Sigmoid colon (tissue), 7 donors: Measurements from ENCODE around the gene ARPP21. TPM values are rescaled to one million over a fixed set of nuclear protein-coding genes. Genes with fewer than 3 reads are reported as not detected.
"Not testable (repeated sequence)": the region's sequence is repeated elsewhere in the genome, so short reads cannot be mapped to it uniquely, and the experiment has no call there.

Experiments
- DNase-seq: peaks from one replicate; pipeline ENCODE4 v3.0.0-alpha.2; 2019
- H3K27ac ChIP-seq, 4 donors: fragments of 200-600 bp; sonication (generic); one replicate each; pipeline ENCODE4 v1.5.1; 2016 to 2019; ENCODE audit warnings: mild to moderate bottlenecking in 1 of 4
- H3K27me3 ChIP-seq, 3 donors: fragments of 200-600 bp; sonication (generic); one replicate each; pipeline ENCODE4 v1.5.1; 2019; ENCODE audit warnings: mild to moderate bottlenecking in 1 of 3
- H3K36me3 ChIP-seq, 4 donors: fragments of 200-600 bp; sonication (generic); one replicate each; pipeline ENCODE4 v1.5.1; 2016 to 2019
- H3K4me1 ChIP-seq, 4 donors: fragments of 200-600 bp; sonication (generic); one replicate each; pipeline ENCODE4 v1.5.1; 2017 to 2019
- H3K4me3 ChIP-seq, 4 donors: fragments of 200-600 bp; sonication (generic); one replicate each; pipeline ENCODE4 v1.5.1; 2017 to 2019; ENCODE audit warnings: mild to moderate bottlenecking in 2 of 4, moderate library complexity in 1 of 4
- H3K9me3 ChIP-seq, 4 donors: fragments of 200-600 bp in 3 of 4; sonication (generic) in 3 of 4; one replicate each; pipeline versions ENCODE4 v1.5.1 to v1.6.1; 2013 to 2019
- CTCF ChIP-seq, 4 experiments: fragments of 450-650 bp in 3 of 4; fragments of 200-600 bp in 1 of 4; IDR thresholded peaks; one replicate each; pipeline ENCODE4 v1.5.1; 2016 to 2019; ENCODE audit warnings: antibody characterized with exemption in 4 of 4, mild to moderate bottlenecking in 3 of 4, moderate library complexity in 2 of 4
- EP300 ChIP-seq, 4 donors: sonication (generic); formaldehyde crosslinking; IDR thresholded peaks; one replicate each; pipeline ENCODE4 v1.6.1; 2017; ENCODE audit warnings: antibody characterized with exemption in 4 of 4
- POLR2A ChIP-seq, 2 donors: fragments of 450-650 bp; IDR thresholded peaks; one replicate each; pipeline ENCODE4 v1.6.1; 2016; ENCODE audit warnings: antibody characterized with exemption in 2 of 2, mild to moderate bottlenecking in 2 of 2, moderate library complexity in 2 of 2
- POLR2AphosphoS5 ChIP-seq, 4 donors: sonication (generic); formaldehyde crosslinking; IDR thresholded peaks; one replicate each; pipeline ENCODE4 v1.6.1; 2017; ENCODE audit warnings: antibody characterized with exemption in 4 of 4
- WGBS, 2 donors: extraction: QIAGEN DNeasy Blood & Tissue Kit; methylation state at CpG; one replicate each; pipeline ENCODE4 v1.1.7; 2013; 5-methylcytosine and 5-hydroxymethylcytosine counted together
- intact Hi-C: fragments of 100-400 bp; cut with DNase I; formaldehyde crosslinking; loops from one replicate; pipeline ENCODE4 v1.15.1; 2023
- polyA plus RNA-seq, 3 donors: library from polyadenylated mRNA; stranded (reverse); fragments of 200-250 nt; gene quantifications; one replicate each; pipeline ENCODE4 v1.2.3, GENCODE V29; 2013
- total RNA-seq, 4 donors: library from RNA; depleted of rRNA; stranded (reverse); fragments of >200 nt; gene quantifications; one replicate each; pipeline ENCODE4 v1.1.0, GENCODE V29; 2016
- donor health status: healthy with polysubstance abuse.
- donor health status: Bipolar disorder and iron deficiency.
- donor health status: healthy.

Gene ARPP21
- total and polyA plus RNA-seq, 7 donors = 0.51 to 1.9 (median 1.1) TPM; not detected in 2

DNA sequence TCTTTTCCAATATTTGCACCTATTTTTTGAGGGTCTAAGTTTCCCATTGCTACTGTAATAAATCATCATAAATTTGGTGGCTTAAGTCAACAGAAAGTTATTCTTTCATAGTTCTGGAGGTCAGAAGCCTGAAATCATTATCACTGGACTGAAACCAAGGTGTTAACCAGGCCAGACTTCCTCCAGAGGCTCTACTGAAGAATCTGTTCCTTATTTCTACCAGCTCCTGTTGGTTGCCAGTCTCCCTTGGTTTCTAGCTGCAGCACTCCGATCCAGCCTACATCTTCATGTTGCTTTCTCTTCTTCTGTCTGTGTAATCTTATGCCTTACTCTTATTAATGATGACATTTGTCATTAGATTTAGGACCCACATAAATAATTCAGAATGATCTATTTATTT, 22.0 kb upstream of the ARPP21 start:
- 86 to 89% methylated on average over 1 of the region's 1 CpG for WGBS, 2 donors
- no peaks in the 10 kb centered on the region for H3K9me3 ChIP-seq
- TF ChIP-seq CTCF (IDR thresholded peaks at IDR 0.05) (no peak), POLR2A (IDR thresholded peaks at IDR 0.05) (no peak), EP300 (IDR thresholded peaks at IDR 0.05) (no peak), POLR2AphosphoS5 (IDR thresholded peaks at IDR 0.05) (no peak)
- H3K4me3 ChIP-seq = no peak overlapping the region
- no peak for DNase-seq
- intact Hi-C loops = no loop called here
- no peaks in the 10 kb centered on the region for H3K4me1 ChIP-seq
- no peaks in the 10 kb centered on the region for H3K36me3 ChIP-seq
- no peaks in the 10 kb centered on the region for H3K27me3 ChIP-seq
- H3K27ac ChIP-seq = no peak overlapping the region

GRCh38 chr3:35620238-35620637, 19.1 kb upstream of the ARPP21 start:
- 72 to 78% methylated on average over 2 of the region's 2 CpGs for WGBS, 2 donors
- H3K4me1 ChIP-seq, H3K27me3 ChIP-seq, H3K27ac ChIP-seq, H3K4me3 ChIP-seq, DNase-seq, intact Hi-C loops, H3K36me3 ChIP-seq, H3K9me3 ChIP-seq: not testable (repeated sequence)

DNA sequence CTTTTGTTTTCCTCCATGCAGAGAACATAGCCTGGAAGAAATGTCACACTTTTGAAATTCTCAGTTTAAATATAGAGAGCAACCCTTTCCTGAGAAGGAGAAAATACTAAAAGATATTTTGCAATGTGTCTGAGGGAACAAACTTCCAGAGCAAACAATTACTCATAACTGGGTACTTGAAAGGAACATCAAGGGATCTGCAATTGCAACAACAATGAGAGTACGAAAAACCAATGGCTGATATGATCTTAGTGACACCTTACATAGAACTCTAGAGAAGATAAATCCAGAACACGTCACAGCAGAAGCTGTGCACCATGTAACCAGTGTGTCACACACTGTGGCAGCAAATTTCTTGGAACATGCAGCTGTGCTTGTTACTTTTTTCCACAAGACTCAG, 14.6 kb upstream of the ARPP21 start:
- Histone ChIP-seq H3K27me3 (no peaks in the 10 kb centered on the region), H3K4me3 (no peak overlapping the region), H3K4me1 (no peaks in the 10 kb centered on the region), H3K27ac (no peak overlapping the region), H3K9me3 (no peaks in the 10 kb centered on the region), H3K36me3 (no peaks in the 10 kb centered on the region)
- TF ChIP-seq POLR2A (IDR thresholded peaks at IDR 0.05) (no peak), POLR2AphosphoS5 (IDR thresholded peaks at IDR 0.05) (no peak), EP300 (IDR thresholded peaks at IDR 0.05) (no peak), CTCF (IDR thresholded peaks at IDR 0.05) (no peak)
- WGBS, 2 donors = 75 to 82% methylated on average over 2 of the region's 2 CpGs
- DNase-seq = no peak
- intact Hi-C loops = no loop called here

DNA sequence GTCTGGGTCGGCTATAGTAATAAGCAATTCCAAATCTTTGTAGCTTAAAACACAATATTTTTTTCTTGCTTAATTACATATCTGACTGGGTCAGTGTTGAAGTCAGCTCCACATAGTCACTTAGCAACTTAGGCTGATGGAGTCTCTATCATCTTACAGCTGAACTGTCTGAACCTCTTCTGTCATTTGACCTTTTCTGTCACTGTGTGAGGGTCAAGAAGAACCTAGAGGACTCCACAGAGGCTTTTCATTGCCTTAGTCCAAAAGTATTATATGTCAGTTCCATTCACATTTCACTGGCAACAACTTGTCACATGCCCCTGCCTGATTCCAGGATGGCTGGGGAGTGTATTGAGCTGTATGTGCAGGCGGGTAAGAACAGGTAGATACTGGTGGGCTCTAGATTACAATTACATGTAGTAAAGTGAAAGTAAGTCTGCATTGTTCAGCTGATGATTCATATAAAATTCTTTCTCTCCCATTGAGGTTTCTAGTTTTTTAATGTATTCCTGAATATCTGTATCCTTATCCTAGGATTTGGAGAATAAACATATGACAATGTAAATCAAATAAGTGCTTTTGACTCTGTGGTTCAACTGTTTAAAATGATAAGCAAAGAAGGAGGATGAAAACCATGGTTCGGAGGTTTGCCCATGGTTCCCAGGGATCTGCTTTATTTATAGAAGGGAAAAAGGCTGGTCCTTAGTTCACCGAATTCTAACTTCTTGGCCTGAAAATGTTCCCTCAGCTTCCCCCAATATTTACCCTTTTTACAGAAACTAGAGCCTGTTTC, 5.8 kb upstream of the ARPP21 start:
- H3K36me3 ChIP-seq = no peaks in the 10 kb centered on the region
- H3K9me3 ChIP-seq = no peaks in the 10 kb centered on the region
- no peak overlapping the region for H3K4me3 ChIP-seq
- WGBS, 2 donors = 66 to 74% methylated on average over 4 of the region's 4 CpGs
- DNase-seq = no peak
- no peak for TF ChIP-seq CTCF (IDR thresholded peaks at IDR 0.05)
- TF ChIP-seq POLR2AphosphoS5 (IDR thresholded peaks at IDR 0.05) = no peak
- TF ChIP-seq EP300 (IDR thresholded peaks at IDR 0.05) = no peak
- no peak for TF ChIP-seq POLR2A (IDR thresholded peaks at IDR 0.05)
- intact Hi-C loops = no loop called here
- H3K27me3 ChIP-seq = peaks cover 0 to 4% (median 0%) of the 10 kb centered on the region in 3 donors
- no peaks in the 10 kb centered on the region for H3K4me1 ChIP-seq
- no peak overlapping the region for H3K27ac ChIP-seq

DNA sequence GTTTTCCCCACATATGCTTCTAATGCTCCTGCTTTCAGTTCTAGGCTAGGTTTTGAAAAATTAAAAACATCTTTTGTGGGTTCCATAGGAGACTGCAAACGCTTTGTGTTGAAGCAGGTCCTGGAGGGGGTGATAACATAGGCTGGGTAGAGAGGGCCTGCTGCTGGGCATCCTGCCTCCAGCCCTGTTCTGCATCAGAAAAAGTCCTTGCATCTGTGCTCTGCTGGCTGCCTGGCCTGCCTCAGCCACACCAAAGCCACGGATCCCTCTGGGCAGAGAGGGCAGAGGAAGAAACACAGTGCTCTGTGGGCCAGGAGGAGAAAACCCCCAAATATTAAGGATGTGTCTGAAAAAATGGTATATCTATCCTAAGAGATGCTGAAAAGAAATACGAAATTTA, 3.9 kb upstream of the ARPP21 start:
- Histone ChIP-seq H3K27me3 (peaks cover 12 to 23% (median 16%) of the 10 kb centered on the region in 3 donors), H3K27ac (no peak overlapping the region), H3K4me1 (peaks cover 0 to 16% (median 13%) of the 10 kb centered on the region in 4 donors), H3K4me3 (no peak overlapping the region), H3K9me3 (no peaks in the 10 kb centered on the region), H3K36me3 (no peaks in the 10 kb centered on the region)
- WGBS, 2 donors = 66 to 67% methylated on average over 3 of the region's 3 CpGs
- no peak for TF ChIP-seq POLR2A (IDR thresholded peaks at IDR 0.05)
- TF ChIP-seq EP300 (IDR thresholded peaks at IDR 0.05) = no peak
- no peak for TF ChIP-seq POLR2AphosphoS5 (IDR thresholded peaks at IDR 0.05)
- no peak for TF ChIP-seq CTCF (IDR thresholded peaks at IDR 0.05)
- no peak for DNase-seq
- intact Hi-C loops = no loop called here
